ENCODE results near the gene GLB1L2.

The GLB1L2 gene

GRCh38 chr11:134410766-134411165 is 79.0 kb downstream of the GLB1L2 start:
- no peak for DNase-seq (ENCODE audit: low read depth)
- no peak for TF ChIP-seq CTCF (conservative IDR thresholded peaks at IDR 0.05; ENCODE audit: low read length)
- no peak overlapping the region for H3K4me3 ChIP-seq (ENCODE audit: low read length)

GRCh38 chr11:134412203-134413042 is 80.6 kb downstream of the GLB1L2 start, which contains the start of gene B3GAT1:
TSS of gene B3GAT1 (minus strand) at chr11:134412242. CDS start at chr11:134387659, 24,583 bp downstream.
- DNase-seq (ENCODE audit: low read depth), result no peak
- H3K4me3 ChIP-seq (ENCODE audit: low read length), result no peak within 1 kb of the TSS
- TF ChIP-seq CTCF (conservative IDR thresholded peaks at IDR 0.05; ENCODE audit: low read length), result no peak

- H3K4me3 ChIP-seq (ENCODE audit: low read length), result no peak overlapping the region
- TF ChIP-seq CTCF (conservative IDR thresholded peaks at IDR 0.05; ENCODE audit: low read length), result no peak
- DNase-seq (ENCODE audit: low read depth), result no peak
Observed at GRCh38 chr11:134413043-134413825, 81.4 kb downstream of the GLB1L2 start.

- H3K4me3 ChIP-seq (ENCODE audit: low read length), result no peak overlapping the region
- DNase-seq (ENCODE audit: low read depth), result no peak
- TF ChIP-seq CTCF (conservative IDR thresholded peaks at IDR 0.05; ENCODE audit: low read length), result no peak
Observed at GRCh38 chr11:134413826-134414731, 82.3 kb downstream of the GLB1L2 start.

GRCh38 chr11:134414766-134415765 is 83.3 kb downstream of the GLB1L2 start:
- no peak overlapping the region for H3K4me3 ChIP-seq (ENCODE audit: low read length)
- no peak for TF ChIP-seq CTCF (conservative IDR thresholded peaks at IDR 0.05; ENCODE audit: low read length)
- DNase-seq (ENCODE audit: low read depth), result no peak

- no peak overlapping the region for H3K4me3 ChIP-seq (ENCODE audit: low read length)
- no peak for DNase-seq (ENCODE audit: low read depth)
- TF ChIP-seq CTCF (conservative IDR thresholded peaks at IDR 0.05; ENCODE audit: low read length), result no peak
Observed at GRCh38 chr11:134416726-134417125, 84.9 kb downstream of the GLB1L2 start.

Measured in AG10803 (cell line).